ENCODE results near the gene TIAM2. TPM values are rescaled to one million over a fixed set of nuclear protein-coding genes. Genes with fewer than 3 reads are reported as not detected.
A peak's percentile ranks its signal among the peaks of the same experiment; 100 is the strongest.

TIAM2 gene
- total RNA-seq, 2 donors from 2014 or later: 4.7 to 5.0 TPM

GRCh38 chr6:154977588-154977987 lies 17.5 kb upstream of the TIAM2 start:
- no peak overlapping the region for H3K27ac Mint-ChIP-seq
- no peak for ATAC-seq (replicated peaks)
- peaks cover 9% of the 10 kb centered on the region for H3K4me1 Mint-ChIP-seq
- no peak overlapping the region for H3K4me3 Mint-ChIP-seq
- no peaks in the 10 kb centered on the region for H3K36me3 Mint-ChIP-seq (ENCODE audit: low read depth)
- no peaks in the 10 kb centered on the region for H3K27me3 Mint-ChIP-seq
- no peaks in the 10 kb centered on the region for H3K9me3 Mint-ChIP-seq

DNA sequence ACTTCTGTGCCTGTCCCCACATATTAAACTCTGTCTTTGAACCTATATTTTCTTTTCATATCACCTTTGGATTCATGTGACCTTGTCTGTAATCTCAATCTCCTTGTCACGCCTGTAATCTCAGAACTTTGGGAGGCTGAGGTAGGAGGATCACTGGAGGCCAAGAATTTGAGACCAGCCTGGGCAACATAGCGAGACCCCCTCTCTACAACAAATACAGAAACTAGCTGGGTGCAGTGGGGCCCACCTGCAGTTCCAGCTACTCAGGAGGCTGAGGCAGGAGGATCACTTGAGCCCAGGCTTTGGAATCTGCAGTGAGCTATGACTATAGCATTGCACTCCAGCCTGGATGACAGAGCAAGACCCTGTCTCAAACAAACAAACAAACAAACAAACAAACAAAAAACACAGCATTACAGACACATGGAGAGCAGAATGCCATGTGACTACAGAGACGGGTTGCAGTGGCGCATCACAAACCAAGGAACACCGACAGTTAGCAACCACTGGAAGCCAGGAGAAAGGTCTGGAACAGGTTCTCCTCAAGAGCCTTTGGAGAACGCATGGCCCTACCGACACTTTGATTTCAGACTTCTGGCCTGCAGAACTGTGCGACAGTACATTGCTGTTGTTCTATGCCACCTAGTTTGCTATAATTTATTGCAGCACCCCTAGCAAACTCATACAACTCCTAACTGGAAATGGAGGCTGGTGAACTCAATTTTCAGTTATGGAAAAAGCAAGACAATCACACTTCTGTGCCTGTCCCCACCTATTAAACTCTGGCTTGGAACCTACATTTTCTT lies 14.6 kb upstream of the TIAM2 start:
- H3K9me3 Mint-ChIP-seq: no peaks in the 10 kb centered on the region
- no peaks in the 10 kb centered on the region for H3K27me3 Mint-ChIP-seq
- H3K4me1 Mint-ChIP-seq: peaks cover 9% of the 10 kb centered on the region
- no peak overlapping the region for H3K4me3 Mint-ChIP-seq
- H3K27ac Mint-ChIP-seq: no peak overlapping the region
- no peaks in the 10 kb centered on the region for H3K36me3 Mint-ChIP-seq (ENCODE audit: low read depth)
- ATAC-seq (replicated peaks): no peak

DNA sequence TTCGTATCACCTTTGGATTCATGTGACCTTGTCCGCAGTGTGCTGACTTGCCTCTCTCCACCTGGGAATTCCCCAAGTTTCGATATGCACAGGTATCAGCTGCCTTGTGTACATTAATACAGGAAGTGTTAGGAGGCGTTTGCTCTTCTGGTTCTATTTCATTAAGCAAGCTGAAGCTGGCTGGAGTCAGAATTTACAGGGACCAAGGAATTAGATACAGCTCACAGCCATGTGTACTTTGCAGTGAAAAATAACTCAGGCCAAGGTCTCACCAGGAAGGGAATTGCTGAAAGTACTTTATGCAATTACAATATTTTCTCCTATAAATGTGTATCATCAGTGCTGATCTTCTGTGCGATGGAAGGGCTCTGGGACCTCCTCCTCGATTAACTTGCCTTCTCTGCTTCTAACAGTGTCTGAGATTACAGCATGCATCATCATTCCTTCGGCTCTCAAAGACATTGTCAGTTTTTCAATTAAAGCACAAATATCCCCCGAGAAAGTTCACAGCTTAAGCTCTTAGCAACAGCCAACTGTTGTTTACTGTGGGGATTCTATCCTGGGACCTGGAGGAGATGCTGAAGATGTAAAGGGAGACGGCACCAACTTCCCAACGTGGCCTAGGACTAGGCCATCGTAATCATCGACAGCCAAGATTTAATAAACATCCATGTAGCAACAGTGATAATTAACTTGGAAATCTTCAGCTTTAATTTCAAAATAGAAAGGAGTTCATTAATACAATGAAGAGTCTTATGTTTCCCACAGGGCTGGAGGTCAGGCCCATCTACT lies 13.8 kb upstream of the TIAM2 start:
- no peaks in the 10 kb centered on the region for H3K9me3 Mint-ChIP-seq
- H3K36me3 Mint-ChIP-seq (ENCODE audit: low read depth): no peaks in the 10 kb centered on the region
- H3K27ac Mint-ChIP-seq: peak overlapping the region; percentile 53
- ATAC-seq (replicated peaks): peak; percentile 81
- H3K27me3 Mint-ChIP-seq: no peaks in the 10 kb centered on the region
- no peak overlapping the region for H3K4me3 Mint-ChIP-seq
- peaks cover 9% of the 10 kb centered on the region for H3K4me1 Mint-ChIP-seq

GRCh38 chr6:154984146-154984545 lies 11.0 kb upstream of the TIAM2 start:
- H3K9me3 Mint-ChIP-seq: no peaks in the 10 kb centered on the region
- no peak for ATAC-seq (replicated peaks)
- no peaks in the 10 kb centered on the region for H3K27me3 Mint-ChIP-seq
- no peaks in the 10 kb centered on the region for H3K36me3 Mint-ChIP-seq (ENCODE audit: low read depth)
- no peak overlapping the region for H3K27ac Mint-ChIP-seq
- no peak overlapping the region for H3K4me3 Mint-ChIP-seq
- H3K4me1 Mint-ChIP-seq: peaks cover 9% of the 10 kb centered on the region

DNA sequence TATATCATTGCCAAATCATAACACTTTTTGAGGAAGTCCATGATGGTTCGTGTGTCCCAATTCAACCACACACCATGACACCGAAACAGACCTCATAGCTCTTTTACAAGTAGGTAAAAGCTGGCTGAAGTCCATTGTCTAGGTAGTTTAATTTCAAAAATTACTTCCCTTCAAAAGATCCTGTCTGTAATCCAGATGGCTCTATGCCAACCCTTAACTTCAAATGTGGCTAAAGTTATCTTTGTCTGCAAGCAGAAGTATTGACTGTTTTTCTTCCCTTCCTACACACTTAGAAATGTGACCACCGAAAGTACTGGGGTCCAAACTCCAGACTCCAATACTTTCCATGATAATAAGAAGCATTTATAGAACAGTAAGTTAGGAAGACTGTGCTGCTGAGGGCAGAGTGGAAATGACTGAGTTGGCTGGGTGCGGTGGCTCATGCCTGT lies 8.3 kb upstream of the TIAM2 start:
- Mint-ChIP-seq H3K4me3 (no peak overlapping the region), H3K27ac (no peak overlapping the region), H3K9me3 (no peaks in the 10 kb centered on the region), H3K4me1 (no peaks in the 10 kb centered on the region), H3K36me3 (ENCODE audit: low read depth) (no peaks in the 10 kb centered on the region), H3K27me3 (no peaks in the 10 kb centered on the region)
- ATAC-seq (replicated peaks): no peak

DNA sequence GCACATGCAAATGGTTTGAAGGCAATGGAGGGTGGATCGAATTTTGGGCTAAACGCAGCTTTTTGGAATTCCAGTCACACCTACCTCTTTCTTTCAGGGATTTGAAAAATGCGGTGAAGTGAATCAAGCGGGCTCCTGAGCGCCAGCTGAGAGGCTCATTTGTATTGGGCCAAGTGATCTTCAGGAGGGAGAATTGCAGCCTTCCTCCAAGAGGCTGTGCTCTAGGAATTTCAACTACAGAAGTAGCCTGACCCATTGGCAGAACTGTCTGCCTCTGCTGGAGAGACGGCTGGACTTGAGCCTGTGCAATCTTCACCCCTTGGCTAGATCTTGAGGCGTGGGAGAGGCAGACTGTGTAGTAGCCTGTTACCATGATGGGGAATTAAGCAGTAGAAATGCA lies 5.7 kb upstream of the TIAM2 start:
- Mint-ChIP-seq H3K27ac (no peak overlapping the region), H3K9me3 (no peaks in the 10 kb centered on the region), H3K27me3 (no peaks in the 10 kb centered on the region), H3K4me1 (no peaks in the 10 kb centered on the region), H3K36me3 (ENCODE audit: low read depth) (no peaks in the 10 kb centered on the region), H3K4me3 (no peak overlapping the region)
- no peak for ATAC-seq (replicated peaks)

- Mint-ChIP-seq H3K4me1 (no peaks in the 10 kb centered on the region), H3K27me3 (no peaks in the 10 kb centered on the region), H3K27ac (no peak overlapping the region), H3K9me3 (no peaks in the 10 kb centered on the region), H3K36me3 (ENCODE audit: low read depth) (no peaks in the 10 kb centered on the region), H3K4me3 (no peak overlapping the region)
- no peak for ATAC-seq (replicated peaks)
Measured at GRCh38 chr6:154991207-154991606, 3.9 kb upstream of the TIAM2 start.

DNA sequence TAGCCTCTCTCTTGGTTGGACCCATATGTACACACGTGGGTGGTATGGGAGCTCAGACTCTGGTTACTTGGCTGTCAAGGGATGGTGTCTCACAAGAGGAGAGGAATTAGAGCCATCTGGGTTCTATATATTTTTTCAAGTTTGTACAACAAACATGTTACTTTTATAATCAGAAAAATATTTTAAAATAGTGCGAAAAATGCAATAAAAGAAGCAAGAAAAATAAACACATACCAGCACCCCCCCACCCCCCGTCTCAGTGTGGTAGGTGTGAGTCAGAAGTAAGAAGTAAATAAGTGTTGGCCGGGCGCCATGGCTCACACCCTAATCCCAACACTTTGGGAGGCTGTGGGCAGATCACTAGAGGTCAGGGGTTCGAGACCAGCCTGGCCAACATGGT lies 2.1 kb upstream of the TIAM2 start:
- Mint-ChIP-seq H3K4me1 (peaks cover 3% of the 10 kb centered on the region), H3K27ac (no peak overlapping the region), H3K36me3 (ENCODE audit: low read depth) (no peaks in the 10 kb centered on the region), H3K27me3 (peaks cover 11% of the 10 kb centered on the region), H3K4me3 (no peak overlapping the region), H3K9me3 (no peaks in the 10 kb centered on the region)
- no peak for ATAC-seq (replicated peaks)

GRCh38 chr6:154993710-154994109 lies 1.4 kb upstream of the TIAM2 start:
- Mint-ChIP-seq H3K27me3 (peaks cover 17% of the 10 kb centered on the region), H3K36me3 (ENCODE audit: low read depth) (no peaks in the 10 kb centered on the region), H3K4me3 (no peak overlapping the region), H3K4me1 (peaks cover 3% of the 10 kb centered on the region), H3K9me3 (no peaks in the 10 kb centered on the region), H3K27ac (no peak overlapping the region)
- ATAC-seq (replicated peaks): no peak

- H3K4me3 Mint-ChIP-seq: peak overlapping the region; percentile 37
- peaks cover 19% of the 10 kb centered on the region for H3K27me3 Mint-ChIP-seq
- H3K36me3 Mint-ChIP-seq (ENCODE audit: low read depth): no peaks in the 10 kb centered on the region
- H3K4me1 Mint-ChIP-seq: peaks cover 3% of the 10 kb centered on the region
- no peaks in the 10 kb centered on the region for H3K9me3 Mint-ChIP-seq
- no peak overlapping the region for H3K27ac Mint-ChIP-seq
- no peak for ATAC-seq (replicated peaks)
Measured at GRCh38 chr6:154994836-154995253, 270 bp upstream of the TIAM2 start.

DNA sequence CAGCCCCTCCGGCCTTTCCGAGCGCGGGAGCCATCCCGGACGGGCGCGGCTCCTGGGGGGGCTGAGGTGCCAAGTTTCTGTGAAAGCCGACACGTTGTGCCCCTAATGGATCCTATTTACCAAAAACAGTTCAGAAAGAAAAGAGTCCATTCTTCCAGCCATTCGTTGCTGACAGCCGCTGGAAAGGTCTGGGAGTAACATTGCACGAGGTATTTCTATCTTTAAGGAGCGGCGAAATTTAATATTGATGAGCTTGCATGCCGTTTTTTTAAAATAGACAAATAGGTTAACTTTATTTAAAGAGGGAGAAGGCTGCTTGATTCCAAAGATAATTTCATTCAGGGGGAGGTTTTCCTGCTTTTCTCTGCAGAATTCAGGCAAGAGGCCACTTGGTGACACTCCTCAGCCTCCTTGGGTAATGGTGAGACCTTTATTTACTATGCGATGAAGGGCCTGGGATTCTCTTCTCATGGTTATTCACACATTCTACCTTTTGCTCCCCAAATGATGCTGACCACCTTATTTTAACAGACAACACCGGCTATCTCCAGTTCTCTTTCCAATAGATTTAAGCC lies 988 bp downstream of the TIAM2 start:
- Mint-ChIP-seq H3K9me3 (no peaks in the 10 kb centered on the region), H3K36me3 (ENCODE audit: low read depth) (no peaks in the 10 kb centered on the region), H3K4me3 (peak overlapping the region; percentile 44), H3K4me1 (peaks cover 3% of the 10 kb centered on the region), H3K27me3 (peaks cover 19% of the 10 kb centered on the region), H3K27ac (no peak overlapping the region)
- no peak for ATAC-seq (replicated peaks)

GRCh38 chr6:154996841-154997311 lies 1.8 kb downstream of the TIAM2 start:
- ATAC-seq (replicated peaks): no peak
- H3K4me1 Mint-ChIP-seq: peaks cover 3% of the 10 kb centered on the region
- peaks cover 19% of the 10 kb centered on the region for H3K27me3 Mint-ChIP-seq
- H3K36me3 Mint-ChIP-seq (ENCODE audit: low read depth): no peaks in the 10 kb centered on the region
- no peak overlapping the region for H3K27ac Mint-ChIP-seq
- no peaks in the 10 kb centered on the region for H3K9me3 Mint-ChIP-seq
- H3K4me3 Mint-ChIP-seq: peak overlapping the region; percentile 44

- Mint-ChIP-seq H3K27me3 (peaks cover 19% of the 10 kb centered on the region), H3K36me3 (ENCODE audit: low read depth) (no peaks in the 10 kb centered on the region)
Measured at GRCh38 chr6:154998855-154999254, 3.7 kb downstream of the TIAM2 start.

GRCh38 chr6:155001482-155001881 lies 6.4 kb downstream of the TIAM2 start:
- H3K27ac Mint-ChIP-seq: no peak overlapping the region
- H3K4me3 Mint-ChIP-seq: no peak overlapping the region
- H3K36me3 Mint-ChIP-seq (ENCODE audit: low read depth): no peaks in the 10 kb centered on the region
- H3K27me3 Mint-ChIP-seq: peaks cover 19% of the 10 kb centered on the region
- no peaks in the 10 kb centered on the region for H3K9me3 Mint-ChIP-seq
- no peak for ATAC-seq (replicated peaks)
- peaks cover 3% of the 10 kb centered on the region for H3K4me1 Mint-ChIP-seq

More at GRCh38 chr6:154998855-154999254, 3.7 kb downstream of the TIAM2 start:
- peaks cover 3% of the 10 kb centered on the region for H3K4me1 Mint-ChIP-seq
- H3K27ac Mint-ChIP-seq: no peak overlapping the region
- H3K9me3 Mint-ChIP-seq: no peaks in the 10 kb centered on the region
- H3K4me3 Mint-ChIP-seq: no peak overlapping the region
- ATAC-seq (replicated peaks): no peak

All from activated T-helper 17 cell treated with anti-CD3 and anti-CD28 coated beads, Interleukin-2, amount 50 U/mL, for 72 hours (primary cell).